Fibroblast of upper back skin (primary cell): ENCODE data around the gene DNAJB8.

Source experiments
- DNase-seq: peaks from one replicate; pipeline ENCODE4 v3.0.0-alpha.2; 2013

DNAJB8 gene

DNA sequence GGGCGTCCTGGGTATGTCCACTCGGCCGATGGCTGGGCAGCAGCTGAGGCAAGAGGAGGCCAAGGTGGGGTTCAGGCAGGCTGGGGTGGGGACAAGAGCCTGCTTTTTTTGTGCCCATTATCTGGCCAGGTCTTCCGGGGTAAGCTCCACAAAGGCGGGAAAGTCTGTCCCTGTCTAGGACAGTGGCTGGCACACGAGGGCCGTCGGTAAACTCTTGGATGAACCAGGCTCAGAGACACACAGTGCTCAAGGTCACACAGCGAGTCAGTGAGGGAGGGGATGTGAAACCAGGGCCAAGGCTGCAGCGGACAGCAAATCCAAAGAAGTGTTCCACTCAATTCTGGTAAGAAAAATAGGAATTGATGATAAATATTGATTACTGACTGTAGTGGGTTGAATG lies 2.9 kb downstream of the DNAJB8 start:
- no peak for DNase-seq

GRCh38 chr3:128463354-128463753 lies 3.3 kb downstream of the DNAJB8 start:
- no peak for DNase-seq

DNA sequence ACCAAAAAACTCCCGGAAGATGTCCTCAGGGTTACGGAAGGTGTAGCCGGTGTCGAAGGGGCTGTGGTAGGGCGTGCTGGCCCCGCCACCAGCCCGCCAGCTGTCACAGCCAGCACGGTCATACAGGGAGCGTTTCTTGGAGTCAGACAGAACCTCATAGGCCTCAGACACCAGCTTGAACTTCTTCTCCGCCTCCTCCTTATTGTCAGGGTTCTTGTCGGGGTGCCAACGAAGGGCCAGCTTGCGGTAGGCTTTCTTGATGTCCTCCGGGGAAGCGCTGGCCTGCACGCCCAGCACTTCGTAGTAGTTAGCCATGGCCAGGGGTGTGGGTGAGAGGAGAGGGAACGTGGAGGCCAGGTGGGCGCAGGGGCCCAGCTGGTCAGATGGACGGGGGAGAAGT lies 3.8 kb downstream of the DNAJB8 start:
- no peak for DNase-seq

DNA sequence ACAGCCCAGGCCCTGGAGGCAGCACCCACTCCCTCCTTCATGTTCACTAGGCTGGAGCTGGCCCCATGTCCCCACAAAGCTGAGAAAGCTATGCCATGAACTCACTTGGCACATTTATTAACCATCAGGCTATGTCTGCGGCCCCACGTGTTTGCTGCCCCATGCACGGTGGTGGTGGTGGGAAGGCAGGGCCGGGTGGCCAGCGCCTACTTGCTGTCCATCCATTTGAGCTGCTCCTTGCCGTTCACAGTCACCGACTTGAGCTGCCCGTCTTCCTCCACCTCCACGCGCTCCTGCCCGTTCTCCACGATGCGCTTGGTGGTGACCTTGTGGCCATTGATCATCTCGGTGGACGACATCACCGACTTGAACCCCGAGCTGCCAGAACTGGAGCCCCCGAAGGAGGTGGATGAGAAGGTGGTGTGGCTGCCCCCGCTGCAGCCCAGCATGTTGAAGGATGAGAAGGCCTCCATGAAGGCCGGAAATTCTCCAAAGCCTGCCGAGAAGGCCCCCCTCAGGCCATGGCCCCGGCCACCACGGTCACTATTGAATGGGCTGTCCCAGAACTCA lies 4.3 kb downstream of the DNAJB8 start:
- no peak for DNase-seq

DNA sequence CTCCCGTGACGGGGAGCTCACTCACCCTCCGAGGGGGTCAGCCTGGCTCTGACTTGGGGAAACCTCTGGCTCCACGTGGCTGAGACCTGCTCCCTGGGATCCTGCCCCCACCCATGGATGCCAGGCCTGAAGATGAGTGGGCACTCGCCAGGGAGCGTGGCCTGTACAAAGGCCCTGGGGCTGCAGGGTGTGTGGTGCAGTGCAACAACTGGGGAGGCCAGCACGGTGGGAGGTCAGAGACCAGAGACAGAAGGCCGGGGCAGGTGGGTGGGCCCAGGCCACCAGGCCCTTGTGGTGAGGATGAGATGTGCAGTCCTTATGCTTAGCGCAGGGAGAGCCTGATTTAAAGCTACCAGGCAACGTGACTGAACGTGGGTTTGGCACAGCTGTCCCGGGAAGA lies 5.0 kb downstream of the DNAJB8 start:
- DNase-seq: no peak

- no peak for DNase-seq
These were observed 7.2 kb downstream of the DNAJB8 start for GRCh38 chr3:128459461-128459820.

DNA sequence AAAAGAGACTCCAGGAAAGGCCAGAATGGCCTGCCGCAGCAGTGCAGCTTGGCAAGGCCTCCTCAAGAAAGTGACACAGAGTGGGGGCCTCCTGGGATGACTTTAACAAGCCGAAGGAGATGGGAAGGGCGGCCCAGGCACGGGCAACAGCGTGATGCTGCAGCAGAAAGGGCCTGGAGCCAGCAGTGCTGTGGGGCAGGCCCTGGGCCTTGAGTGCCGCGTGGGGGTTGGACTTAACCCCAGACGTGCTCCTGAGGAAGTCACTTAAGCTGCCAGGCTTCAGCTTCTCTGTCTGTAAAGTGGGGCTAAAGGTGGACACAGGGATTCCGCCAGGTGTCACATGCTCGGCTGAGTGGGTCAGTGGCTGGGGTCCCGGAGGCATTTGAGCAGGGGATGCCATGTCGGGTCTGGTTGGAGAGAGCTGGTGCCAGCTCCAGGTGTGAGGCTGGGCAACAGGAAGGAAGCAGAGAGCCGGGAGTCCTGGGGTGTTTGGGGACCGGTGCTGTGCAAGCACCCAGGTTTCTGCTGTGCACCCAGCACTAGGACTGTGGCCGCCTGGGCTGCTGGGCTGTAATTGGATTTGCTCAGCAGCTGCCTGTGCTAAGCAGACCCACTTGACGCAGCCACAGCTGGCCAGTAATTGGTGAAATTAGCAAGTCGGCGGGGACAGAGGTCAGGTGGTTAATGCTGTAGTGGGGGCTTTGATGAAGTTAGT lies 7.8 kb downstream of the DNAJB8 start:
- no peak for DNase-seq

DNA sequence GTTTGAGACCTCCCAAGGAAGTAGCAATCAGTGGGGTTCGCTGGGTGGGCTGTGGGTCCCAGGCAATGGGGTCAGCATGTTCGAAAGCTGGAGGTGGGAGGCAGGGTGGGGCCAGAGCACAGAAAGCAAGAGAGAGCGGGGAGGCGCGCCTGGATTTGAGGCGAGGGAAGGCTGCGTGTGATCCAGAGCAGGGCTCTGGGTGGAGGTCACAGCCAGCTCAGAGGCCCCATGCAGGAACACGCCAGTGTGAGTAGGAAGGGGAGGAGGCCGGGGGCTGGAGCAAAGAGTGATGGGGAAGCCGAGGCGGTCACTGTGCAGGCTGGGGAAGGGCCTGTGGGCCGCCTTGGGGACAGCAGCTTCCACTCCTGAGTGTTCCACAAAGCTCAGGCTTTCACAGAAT lies 8.8 kb downstream of the DNAJB8 start:
- DNase-seq: no peak

DNA sequence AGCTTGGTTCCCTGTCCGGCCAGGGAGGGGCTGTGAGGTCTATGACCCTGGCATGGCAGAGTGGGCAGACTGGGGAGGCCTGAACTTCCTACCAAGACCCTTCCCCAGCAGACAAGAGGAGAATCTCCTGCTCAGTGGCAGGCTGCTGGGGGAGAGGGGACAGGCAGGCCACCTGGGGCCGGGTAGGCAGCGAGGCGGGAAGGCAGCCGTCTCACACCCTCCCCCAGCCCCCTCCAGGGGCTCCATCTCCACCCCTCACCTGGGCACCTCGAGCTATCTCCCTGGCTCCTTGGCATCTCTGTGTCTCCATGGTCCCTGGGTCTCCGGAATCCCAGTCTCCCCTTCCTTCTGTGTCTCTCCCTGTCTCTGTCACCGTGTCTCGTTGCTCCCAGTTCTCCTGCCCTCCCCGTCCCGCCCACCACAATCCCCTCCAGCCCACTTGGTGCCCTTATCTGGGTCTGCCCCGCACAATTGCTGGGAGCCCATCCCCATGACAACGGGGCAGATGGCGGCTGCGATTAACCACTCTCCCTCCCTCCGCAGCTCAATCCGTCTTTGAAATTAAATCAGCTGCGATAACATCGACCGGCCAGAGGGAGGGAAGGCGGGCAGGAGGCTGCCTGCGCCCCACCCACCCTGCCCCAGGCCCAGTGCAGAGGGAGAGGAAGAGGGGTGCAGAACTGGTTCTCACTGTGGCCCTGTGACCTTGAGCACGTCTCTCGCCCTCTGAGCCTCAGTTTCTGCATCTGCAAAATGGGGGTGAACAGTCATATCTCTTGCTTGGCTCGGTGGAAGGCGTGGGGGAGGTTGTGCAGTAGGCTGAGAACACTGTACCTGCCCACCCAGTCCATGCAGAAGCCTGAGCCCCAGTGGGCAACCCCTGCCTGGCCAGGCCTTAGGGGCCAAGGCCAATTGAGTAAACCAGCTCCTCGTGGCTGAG lies 9.6 kb downstream of the DNAJB8 start:
- DNase-seq: no peak

GRCh38 chr3:128455786-128456748 lies 10.6 kb downstream of the DNAJB8 start:
- no peak for DNase-seq

DNA sequence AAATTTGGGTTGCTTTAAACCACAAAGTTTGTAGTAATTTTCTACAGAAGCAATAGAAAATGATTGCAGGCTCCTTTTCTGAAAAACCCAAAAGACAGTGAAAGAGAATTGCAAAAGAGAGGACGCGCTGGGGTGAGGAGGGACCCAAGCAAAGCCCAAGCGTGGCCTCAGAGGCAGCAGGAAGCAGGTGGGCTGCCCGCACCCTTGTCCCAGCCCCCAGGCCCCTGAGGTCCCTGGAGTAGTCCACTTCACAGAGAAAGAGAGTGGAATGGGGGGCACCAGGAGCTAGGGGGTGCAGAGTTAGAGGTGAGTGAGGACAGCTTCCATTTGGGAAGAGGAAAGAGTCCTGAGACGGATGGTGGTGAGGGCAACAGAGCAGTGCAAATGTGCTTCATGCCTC lies 11.6 kb downstream of the DNAJB8 start:
- DNase-seq: no peak

DNA sequence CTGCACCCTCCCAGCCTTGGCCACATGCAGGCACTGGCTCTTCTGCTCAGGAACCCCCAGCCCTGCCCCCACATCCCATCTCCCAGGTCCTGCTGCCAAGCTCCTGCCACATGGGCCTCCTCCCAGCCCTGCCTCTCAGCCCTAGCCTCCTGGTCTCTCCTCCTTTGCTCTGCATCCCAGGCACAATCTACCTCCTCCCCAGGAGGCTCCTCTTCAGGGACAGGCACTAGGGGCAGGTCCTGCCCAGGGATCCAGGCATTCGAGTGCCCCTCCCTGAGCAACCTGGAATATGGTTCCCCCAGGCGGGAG lies 12.4 kb downstream of the DNAJB8 start:
- DNase-seq: no peak

DNA sequence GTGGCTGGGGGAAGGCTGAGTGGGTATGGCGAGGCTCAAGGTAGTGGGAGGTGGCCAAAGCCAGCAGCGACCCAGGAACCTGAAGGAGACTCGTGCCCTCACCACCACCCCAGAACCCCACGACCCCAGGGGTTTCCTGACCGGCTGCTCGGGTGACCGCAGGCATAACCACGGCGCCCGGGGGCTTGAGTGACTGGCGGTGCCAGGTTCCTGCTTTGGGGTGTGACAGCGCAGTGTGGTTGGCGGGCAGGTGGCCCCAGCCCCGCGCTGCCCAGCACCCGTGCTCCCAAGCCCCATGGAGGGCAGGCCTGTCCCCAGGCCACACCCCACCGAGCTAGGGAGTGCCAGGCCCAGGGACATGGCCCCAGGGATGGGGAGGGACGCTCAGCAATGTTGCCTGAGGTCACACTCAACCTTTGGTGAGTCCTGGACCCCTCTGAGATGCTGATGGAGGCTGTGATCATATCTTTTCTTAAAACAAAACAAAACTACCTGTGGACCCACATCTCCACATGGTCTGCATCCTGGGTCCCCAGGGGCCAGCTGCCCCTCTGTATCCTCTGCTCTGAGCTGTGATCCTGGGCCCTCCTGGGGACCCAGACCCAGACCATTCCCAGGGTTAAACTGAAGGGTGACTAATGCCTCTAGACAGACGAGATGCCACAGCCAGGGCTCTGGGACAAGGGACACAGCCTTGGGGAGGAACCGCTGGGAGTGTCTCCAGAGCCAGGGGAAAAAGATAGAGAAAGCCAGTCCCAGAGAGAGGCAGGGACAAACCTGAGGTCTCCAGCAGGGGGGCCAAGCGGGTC lies 13.0 kb downstream of the DNAJB8 start:
- no peak for DNase-seq

- no peak for DNase-seq
These were observed 13.9 kb downstream of the DNAJB8 start for GRCh38 chr3:128452678-128453275.

DNA sequence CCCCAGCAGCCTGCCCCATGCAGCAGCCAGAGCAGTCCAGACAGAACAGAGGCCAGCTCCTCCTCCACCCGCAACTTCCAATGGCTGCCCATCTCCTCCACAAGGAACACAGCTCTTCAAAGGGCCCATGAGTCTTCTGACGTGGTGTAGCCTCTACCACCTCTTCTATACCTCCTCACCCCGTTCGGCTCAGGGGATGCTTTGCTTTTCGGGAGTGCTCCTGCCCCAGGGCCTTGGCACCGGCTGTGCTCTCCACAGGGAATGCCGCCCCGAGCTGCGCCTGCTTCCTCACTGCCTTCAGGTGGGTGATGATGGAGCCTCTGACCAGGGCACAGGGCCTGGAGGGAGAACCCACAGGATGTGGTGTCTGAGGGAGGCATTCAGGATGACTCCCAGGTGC lies 14.6 kb downstream of the DNAJB8 start:
- no peak for DNase-seq

- DNase-seq: no peak
These were observed 17.5 kb downstream of the DNAJB8 start for GRCh38 chr3:128449111-128449638.

GRCh38 chr3:128448491-128448890 lies 18.2 kb downstream of the DNAJB8 start:
- DNase-seq: no peak

- DNase-seq: no peak
These were observed 19.1 kb downstream of the DNAJB8 start for GRCh38 chr3:128447561-128448013.

- no peak for DNase-seq
These were observed 19.9 kb downstream of the DNAJB8 start for GRCh38 chr3:128446821-128447220.

GRCh38 chr3:128445357-128445756 lies 21.3 kb downstream of the DNAJB8 start:
- no peak for DNase-seq

GRCh38 chr3:128443771-128444170 lies 22.9 kb downstream of the DNAJB8 start:
- DNase-seq: no peak
